Measurements from ENCODE around the gene CBLB.

CBLB gene

GRCh38 chr3:105733356-105733755 is 135.5 kb downstream of the CBLB start:
- Histone ChIP-seq H3K27me3 (ENCODE audit: insufficient read depth, low read length, poor library complexity, severe bottlenecking) (no peaks in the 10 kb centered on the region), H3F3A (ENCODE audit: low read depth) (no peaks in the 10 kb centered on the region), H3K4me2 (ENCODE audit: low read depth, low read length, poor library complexity, severe bottlenecking) (no peak overlapping the region), H2AFZ (ENCODE audit: low read length) (no peak overlapping the region), H3K9me3 (ENCODE audit: insufficient read depth, low read depth, low read length) (no peaks in the 10 kb centered on the region), H4K20me1 (ENCODE audit: insufficient read depth, low read length, poor library complexity, severe bottlenecking) (no peaks in the 10 kb centered on the region), H3K4me3 (ENCODE audit: low read length, poor library complexity, severe bottlenecking) (no peak overlapping the region), H3K4me1 (ENCODE audit: insufficient read depth, low read length, poor library complexity, severe bottlenecking) (no peaks in the 10 kb centered on the region), H3K36me3 (ENCODE audit: insufficient read depth, low read length) (no peaks in the 10 kb centered on the region), H3K9ac (ENCODE audit: low read depth, low read length, poor library complexity, severe bottlenecking) (no peak overlapping the region), H3K9me2 (replicated peaks; ENCODE audit: low read depth, low read length) (no peaks in the 10 kb centered on the region), H3K79me2 (ENCODE audit: insufficient read depth, low read length) (no peaks in the 10 kb centered on the region)
- TF ChIP-seq EZH2phosphoT487 (IDR thresholded peaks at IDR 0.05; ENCODE audit: borderline replicate concordance) (no peak), CTCF (conservative IDR thresholded peaks at IDR 0.05; ENCODE audit: low read length) (no peak)

DNA sequence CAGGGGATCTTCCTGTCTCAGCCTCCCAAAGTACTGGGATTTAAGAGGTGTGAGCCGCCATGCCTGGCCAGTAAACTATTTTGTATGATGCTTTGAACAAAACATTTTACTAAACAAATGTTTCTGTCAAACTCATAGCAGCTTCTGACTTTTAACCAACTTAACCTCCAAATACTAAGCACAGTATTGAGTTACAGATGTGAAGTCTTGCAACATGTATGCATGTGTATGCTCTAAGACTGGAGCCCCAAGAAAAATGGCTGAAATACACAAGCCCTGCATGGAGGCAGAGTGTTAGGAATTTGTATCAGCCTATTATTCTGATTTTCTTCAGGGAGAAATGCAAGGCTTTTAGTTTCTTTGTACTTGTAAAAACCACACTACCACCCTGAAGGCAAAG is 137.1 kb downstream of the CBLB start:
- TF ChIP-seq EZH2phosphoT487 (IDR thresholded peaks at IDR 0.05; ENCODE audit: borderline replicate concordance) = no peak
- no peak for TF ChIP-seq CTCF (conservative IDR thresholded peaks at IDR 0.05; ENCODE audit: low read length)
- H3K36me3 ChIP-seq (ENCODE audit: insufficient read depth, low read length) = no peaks in the 10 kb centered on the region
- no peaks in the 10 kb centered on the region for H3K79me2 ChIP-seq (ENCODE audit: insufficient read depth, low read length)
- H3F3A ChIP-seq (ENCODE audit: low read depth) = no peaks in the 10 kb centered on the region
- no peaks in the 10 kb centered on the region for H3K27me3 ChIP-seq (ENCODE audit: insufficient read depth, low read length, poor library complexity, severe bottlenecking)
- H3K9me3 ChIP-seq (ENCODE audit: insufficient read depth, low read depth, low read length) = no peaks in the 10 kb centered on the region
- no peaks in the 10 kb centered on the region for H3K9me2 ChIP-seq (replicated peaks; ENCODE audit: low read depth, low read length)
- H3K4me1 ChIP-seq (ENCODE audit: insufficient read depth, low read length, poor library complexity, severe bottlenecking) = no peaks in the 10 kb centered on the region
- H4K20me1 ChIP-seq (ENCODE audit: insufficient read depth, low read length, poor library complexity, severe bottlenecking) = no peaks in the 10 kb centered on the region
- H3K4me2 ChIP-seq (ENCODE audit: low read depth, low read length, poor library complexity, severe bottlenecking) = no peak overlapping the region
- no peak overlapping the region for H2AFZ ChIP-seq (ENCODE audit: low read length)
- no peak overlapping the region for H3K4me3 ChIP-seq (ENCODE audit: low read length, poor library complexity, severe bottlenecking)
- no peak overlapping the region for H3K9ac ChIP-seq (ENCODE audit: low read depth, low read length, poor library complexity, severe bottlenecking)

DNA sequence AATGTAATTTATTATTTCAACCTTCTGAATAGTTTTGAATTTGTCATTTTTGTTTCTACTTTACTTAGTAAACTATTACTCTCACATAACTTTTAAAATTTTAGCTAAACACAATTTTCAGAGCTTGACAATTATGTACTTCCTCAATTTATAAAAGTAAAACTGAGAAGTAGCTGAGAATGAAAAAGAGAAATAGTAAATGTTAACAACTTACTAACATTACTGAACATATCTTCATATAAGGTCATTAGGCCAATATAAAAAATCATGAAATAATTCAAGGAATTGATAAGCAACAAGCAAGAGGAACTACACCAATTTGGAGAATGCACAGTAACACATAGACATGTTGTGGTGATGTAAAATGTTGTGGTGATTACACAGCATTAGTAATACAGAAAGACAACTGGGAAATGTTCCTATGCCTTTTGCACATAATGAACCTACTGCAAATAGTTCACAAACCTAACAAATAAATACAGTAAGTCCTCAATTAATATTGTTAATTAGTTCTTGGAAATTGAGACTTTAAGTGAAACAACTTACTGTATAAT is 137.9 kb downstream of the CBLB start:
- Histone ChIP-seq H3K9me2 (replicated peaks; ENCODE audit: low read depth, low read length) (no peaks in the 10 kb centered on the region), H3F3A (ENCODE audit: low read depth) (no peaks in the 10 kb centered on the region), H3K9me3 (ENCODE audit: insufficient read depth, low read depth, low read length) (no peaks in the 10 kb centered on the region), H2AFZ (ENCODE audit: low read length) (no peak overlapping the region), H3K36me3 (ENCODE audit: insufficient read depth, low read length) (no peaks in the 10 kb centered on the region), H3K4me2 (ENCODE audit: low read depth, low read length, poor library complexity, severe bottlenecking) (no peak overlapping the region), H3K4me1 (ENCODE audit: insufficient read depth, low read length, poor library complexity, severe bottlenecking) (no peaks in the 10 kb centered on the region), H4K20me1 (ENCODE audit: insufficient read depth, low read length, poor library complexity, severe bottlenecking) (no peaks in the 10 kb centered on the region), H3K4me3 (ENCODE audit: low read length, poor library complexity, severe bottlenecking) (no peak overlapping the region), H3K27me3 (ENCODE audit: insufficient read depth, low read length, poor library complexity, severe bottlenecking) (no peaks in the 10 kb centered on the region), H3K9ac (ENCODE audit: low read depth, low read length, poor library complexity, severe bottlenecking) (no peak overlapping the region), H3K79me2 (ENCODE audit: insufficient read depth, low read length) (no peaks in the 10 kb centered on the region)
- no peak for TF ChIP-seq EZH2phosphoT487 (IDR thresholded peaks at IDR 0.05; ENCODE audit: borderline replicate concordance)
- TF ChIP-seq CTCF (conservative IDR thresholded peaks at IDR 0.05; ENCODE audit: low read length) = no peak
